ENCODE measurements around the gene PISD.

DNA sequence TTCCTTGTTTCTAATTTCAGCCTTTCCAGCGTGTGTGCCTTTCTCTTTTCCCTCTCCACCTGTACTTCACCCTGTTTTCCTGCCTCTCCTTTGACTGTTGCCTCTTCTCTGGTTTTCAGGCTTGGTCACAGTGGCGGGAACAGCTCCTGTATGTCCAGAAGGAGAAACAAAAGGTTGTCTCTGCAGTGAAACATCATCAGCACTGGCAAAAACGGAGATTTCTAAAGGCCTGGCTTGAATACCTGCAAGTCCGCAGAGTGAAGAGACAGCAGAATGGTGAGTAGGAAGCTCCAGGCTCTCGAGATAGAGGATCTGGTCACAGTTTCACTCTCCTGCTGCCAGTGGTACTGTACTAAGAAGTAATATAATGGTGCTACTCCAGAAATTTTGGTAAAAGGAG is 89.1 kb downstream of the PISD start:
- TF ChIP-seq GATA3 (IDR thresholded peaks at IDR 0.05; ENCODE audit: low read depth, low read length) (no peak), GATA2 (IDR thresholded peaks at IDR 0.05; ENCODE audit: low read depth, low read length) (no peak)

Data from SH-SY5Y (cell line).